ENCODE measurements around the gene SF3B6.
A peak's percentile ranks its signal among the peaks of the same experiment; 100 is the strongest.
"Not testable (repeated sequence)": the region's sequence is repeated elsewhere in the genome, so short reads cannot be mapped to it uniquely, and the experiment has no call there.

SF3B6 gene

GRCh38 chr2:24075915-24076848 lies at the start of gene SF3B6:
Gene SF3B6, minus strand, starts transcription at chr2:24076326. Its CDS starts 97 bp downstream, at chr2:24076229.
- peak; percentile 95 for DNase-seq (ENCODE audit: low spot score)

GRCh38 chr2:24123922-24124580 lies 47.9 kb upstream of the SF3B6 start:
- DNase-seq (ENCODE audit: low spot score) = peak; percentile 23

GRCh38 chr2:24123195-24123921 lies 47.2 kb upstream of the SF3B6 start, which contains the start of the genes FAM228B and PFN4:
Gene FAM228B, plus strand, starts transcription at chr2:24123469. Its CDS starts 893 bp downstream, at chr2:24124362.
Gene PFN4, minus strand, starts transcription at chr2:24123334. Its CDS starts 799 bp downstream, at chr2:24122535.
- peak; percentile 95 for DNase-seq (ENCODE audit: low spot score)

- DNase-seq (ENCODE audit: low spot score) = no peak
Observed at GRCh38 chr2:24122366-24123194, 46.5 kb upstream of the SF3B6 start.

GRCh38 chr2:24121469-24121868 lies 45.3 kb upstream of the SF3B6 start:
- no peak for DNase-seq (ENCODE audit: low spot score)

GRCh38 chr2:24121066-24121465 lies 44.9 kb upstream of the SF3B6 start:
- no peak for DNase-seq (ENCODE audit: low spot score)

GRCh38 chr2:24117902-24118301 lies 41.8 kb upstream of the SF3B6 start:
- DNase-seq (ENCODE audit: low spot score) = no peak

GRCh38 chr2:24115057-24115456 lies 38.9 kb upstream of the SF3B6 start:
- no peak for DNase-seq (ENCODE audit: low spot score)

GRCh38 chr2:24111407-24111901 lies 35.3 kb upstream of the SF3B6 start:
- DNase-seq (ENCODE audit: low spot score) = no peak

- no peak for DNase-seq (ENCODE audit: low spot score)
Observed at GRCh38 chr2:24110660-24111303, 34.7 kb upstream of the SF3B6 start.

- not testable (repeated sequence) for DNase-seq (ENCODE audit: low spot score)
Observed at GRCh38 chr2:24109431-24109830, 33.3 kb upstream of the SF3B6 start.

- DNase-seq (ENCODE audit: low spot score) = no peak
Observed at GRCh38 chr2:24107336-24107735, 31.2 kb upstream of the SF3B6 start.

- DNase-seq (ENCODE audit: low spot score) = no peak
Observed at GRCh38 chr2:24106786-24107185, 30.7 kb upstream of the SF3B6 start.

GRCh38 chr2:24105816-24106215 lies 29.7 kb upstream of the SF3B6 start:
- DNase-seq (ENCODE audit: low spot score) = no peak

- no peak for DNase-seq (ENCODE audit: low spot score)
Observed at GRCh38 chr2:24104906-24105305, 28.8 kb upstream of the SF3B6 start.

GRCh38 chr2:24104110-24104650 lies 28.1 kb upstream of the SF3B6 start:
- DNase-seq (ENCODE audit: low spot score) = no peak

- no peak for DNase-seq (ENCODE audit: low spot score)
Observed at GRCh38 chr2:24102677-24103076, 26.6 kb upstream of the SF3B6 start.

GRCh38 chr2:24101992-24102391 lies 25.9 kb upstream of the SF3B6 start:
- no peak for DNase-seq (ENCODE audit: low spot score)

GRCh38 chr2:24100732-24101131 lies 24.6 kb upstream of the SF3B6 start:
- DNase-seq (ENCODE audit: low spot score) = not testable (repeated sequence)

GRCh38 chr2:24095171-24095677 lies 19.1 kb upstream of the SF3B6 start:
- not testable (repeated sequence) for DNase-seq (ENCODE audit: low spot score)
